Peyer's patch (tissue), 4 donors: ENCODE measurements around the gene C1GALT1C1.

Experiments used
- CTCF ChIP-seq, 6 experiments: fragments of 450-650 bp in 4 of 6; fragments of 200-600 bp in 2 of 6; sonication (generic) in 1 of 6; IDR thresholded peaks; one replicate each; pipeline ENCODE4 v1.5.1; 2017 to 2019; ENCODE audit warnings: antibody characterized with exemption in 6 of 6, mild to moderate bottlenecking in 3 of 6, moderate library complexity in 1 of 6
- POLR2A ChIP-seq, 2 donors: fragments of 450-650 bp; IDR thresholded peaks; one replicate each; pipeline ENCODE4 v1.5.1; 2017; ENCODE audit warnings: antibody characterized with exemption in 2 of 2, mild to moderate bottlenecking in 2 of 2, moderate library complexity in 2 of 2

GRCh38 chrX:120642871-120643270 is 13.0 kb upstream of the C1GALT1C1 start:
- no peak for TF ChIP-seq CTCF (IDR thresholded peaks at IDR 0.05)
- no peak for TF ChIP-seq POLR2A (IDR thresholded peaks at IDR 0.05)
